ENCODE measurements around the gene SLC17A5.
"Not testable (repeated sequence)": the region's sequence is repeated elsewhere in the genome, so short reads cannot be mapped to it uniquely, and the experiment has no call there.

DNA sequence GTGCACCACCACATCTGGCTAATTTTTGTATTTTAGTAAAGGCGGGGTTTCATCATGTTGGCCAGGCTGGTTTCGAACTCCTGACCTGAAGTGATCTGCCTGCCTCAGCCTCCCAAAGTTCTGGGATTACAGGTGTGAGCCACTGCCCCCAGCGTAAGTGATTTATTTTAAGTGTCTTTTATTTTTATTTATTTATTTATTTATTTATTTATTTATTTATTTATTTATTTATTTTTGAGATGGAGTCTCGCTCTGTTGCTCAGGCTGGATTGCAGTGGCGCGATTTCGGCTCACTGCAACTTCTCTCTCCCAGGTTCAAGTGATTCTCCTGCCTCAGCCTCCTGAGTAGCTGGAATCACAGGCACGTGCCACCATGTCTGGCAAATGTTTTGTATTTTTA, 30.3 kb downstream of the SLC17A5 start:
- TF ChIP-seq EZH2 (IDR thresholded peaks at IDR 0.05; ENCODE audit: insufficient read depth, poor library complexity, severe bottlenecking); EZH2phosphoT487 (IDR thresholded peaks at IDR 0.05; ENCODE audit: insufficient read depth, low read depth): not testable (repeated sequence)
